Panc1 (cell line): Measurements from ENCODE around the gene STS. TPM values are rescaled to one million over a fixed set of nuclear protein-coding genes. Genes with fewer than 3 reads are reported as not detected.

Source experiments
- ATAC-seq: fragments of 200-7000 bp; cut with Tn5 transposase; 2 replicates; pipeline ENCODE4 v1.9.1; 2020; ENCODE audit warnings: mild to moderate bottlenecking, moderate library complexity
- BruUV-seq: library from RNA; stranded (reverse); fragments of 400-500 nt; replicated peaks from 2 replicates; lab custom pipeline; 2021; lab: Mats Ljungman, UMichigan
- CTCF ChIA-PET: fragments of 300-600 bp; sonication (Branson Sonifier 250); formaldehyde crosslinking; loops from one replicate; lab custom pipeline; 2022; ENCODE audit warnings: antibody characterized with exemption; lab: Charles Lee
- POLR2A ChIA-PET: fragments of 300-600 bp; sonication (Branson Sonifier 250); formaldehyde crosslinking; loops from one replicate; lab custom pipeline; 2022; ENCODE audit warnings: antibody characterized with exemption; lab: Charles Lee
- DNase-seq: peaks from one replicate; pipeline ENCODE4 v3.0.0-alpha.2; 2010; ENCODE audit warnings: low read depth, low spot score
- H3K27ac ChIP-seq: 2 replicates; pipeline ENCODE4 v1.5.1; 2011; ENCODE audit warnings: mild to moderate bottlenecking, low read length, inconsistent platforms
- H3K27me3 ChIP-seq: fragments of 200-500 bp; sonication (Bioruptor generic); 2 replicates; pipeline ENCODE4 v1.6.0; 2014; ENCODE audit warnings: low read length, inconsistent platforms; ENCODE audit not compliant: control insufficient read depth, insufficient read depth
- H3K36me3 ChIP-seq: fragments of 200-500 bp; sonication (Bioruptor generic); 2 replicates; pipeline ENCODE4 v1.5.1; 2014; ENCODE audit warnings: inconsistent platforms, mild to moderate bottlenecking, low read length, moderate library complexity; ENCODE audit not compliant: control insufficient read depth, insufficient read depth
- H3K4me1 ChIP-seq: 2 replicates; pipeline ENCODE4 v1.5.1; 2011; ENCODE audit warnings: inconsistent platforms, mild to moderate bottlenecking, low read length, moderate library complexity; ENCODE audit not compliant: control insufficient read depth, insufficient read depth
- H3K4me3 ChIP-seq, 2 experiments: 2 replicates each; pipeline ENCODE4 v1.5.1; 2011 to 2012; ENCODE audit warnings: low read depth in 2 of 2, low read length in 2 of 2, mild to moderate bottlenecking in 2 of 2, inconsistent platforms in 1 of 2, moderate library complexity in 1 of 2
- H3K9me3 ChIP-seq: fragments of 200-500 bp; sonication (Bioruptor generic); 2 replicates; pipeline ENCODE4 v1.5.1; 2014; ENCODE audit warnings: low read depth, mild to moderate bottlenecking, inconsistent platforms, low read length, moderate library complexity; ENCODE audit not compliant: control insufficient read depth, insufficient read depth
- CTCF ChIP-seq: fragments of 450-650 bp; IDR thresholded peaks from 2 replicates; pipeline ENCODE4 v1.5.1; 2017; ENCODE audit warnings: mild to moderate bottlenecking
- POLR2AphosphoS5 ChIP-seq: IDR thresholded peaks from 2 replicates; pipeline ENCODE4 v1.6.1; 2012; ENCODE audit warnings: mild to moderate bottlenecking, low read depth, low read length, moderate library complexity
- SIN3A ChIP-seq: IDR thresholded peaks from 2 replicates; pipeline ENCODE4 v1.6.1; 2012; ENCODE audit warnings: low read depth, mild to moderate bottlenecking, low read length, moderate library complexity, borderline replicate concordance; ENCODE audit not compliant: insufficient read depth
- TCF7L2 ChIP-seq: IDR thresholded peaks from 2 replicates; pipeline ENCODE4 v1.6.1; 2011; ENCODE audit warnings: mild to moderate bottlenecking, low read depth, low read length, inconsistent platforms
- in situ Hi-C: cut with HindIII; loops from 2 replicates; pipeline ENCODE4 v1.10.0; 2016; ENCODE audit warnings: low sequenced_read_pairs, low pct_unique_long_range_greater_than_20kb
- intact Hi-C: fragments of 100-400 bp; cut with micrococcal nuclease; formaldehyde crosslinking; loops from one replicate; pipeline ENCODE4 v1.10.0; 2022; ENCODE audit not compliant: unreplicated experiment
- microRNA-seq: library from miRNA; unstranded; fragments of <30 nt; microRNA quantifications from one replicate; pipeline ENCODE4 v1.1.0, GENCODE V29; 2020; ENCODE audit not compliant: unreplicated experiment
- total RNA-seq: library from RNA; stranded (reverse); gene quantifications from one replicate; pipeline ENCODE4 v1.2.1, GENCODE V29; 2021; ENCODE audit not compliant: unreplicated experiment
- TF ChIP-seq, protein P1 (sequence below), 2 experiments: IDR thresholded peaks; 2 replicates each; pipeline ENCODE4 v1.6.1; 2011 to 2012; ENCODE audit warnings: low read depth in 2 of 2, control low read depth in 1 of 2, low read length in 1 of 2, mild to moderate bottlenecking in 1 of 2, moderate library complexity in 1 of 2; ENCODE audit not compliant: insufficient read depth in 1 of 2

STS gene
- total RNA-seq, 1 experiment from 2014 or later: 2.0 TPM

- H3K27me3 ChIP-seq: no peaks in the 10 kb centered on the region
- intact Hi-C loops (no loop called here), in situ Hi-C loops (no loop called here)
- BruUV-seq: no TSS peak
- DNase-seq (no peak), ATAC-seq (no peak)
- H3K4me3 ChIP-seq: no peak overlapping the region
- H3K4me1 ChIP-seq: no peaks in the 10 kb centered on the region
- H3K36me3 ChIP-seq: no peaks in the 10 kb centered on the region
- POLR2A ChIA-PET: no interaction called here
- CTCF ChIA-PET: no interaction called here
- H3K27ac ChIP-seq: no peak overlapping the region
- no peaks in the 10 kb centered on the region for H3K9me3 ChIP-seq
- TF ChIP-seq TCF7L2 (no peak), CTCF (no peak), POLR2AphosphoS5 (no peak), SIN3A (no peak)
- TF ChIP-seq, protein P1, sequence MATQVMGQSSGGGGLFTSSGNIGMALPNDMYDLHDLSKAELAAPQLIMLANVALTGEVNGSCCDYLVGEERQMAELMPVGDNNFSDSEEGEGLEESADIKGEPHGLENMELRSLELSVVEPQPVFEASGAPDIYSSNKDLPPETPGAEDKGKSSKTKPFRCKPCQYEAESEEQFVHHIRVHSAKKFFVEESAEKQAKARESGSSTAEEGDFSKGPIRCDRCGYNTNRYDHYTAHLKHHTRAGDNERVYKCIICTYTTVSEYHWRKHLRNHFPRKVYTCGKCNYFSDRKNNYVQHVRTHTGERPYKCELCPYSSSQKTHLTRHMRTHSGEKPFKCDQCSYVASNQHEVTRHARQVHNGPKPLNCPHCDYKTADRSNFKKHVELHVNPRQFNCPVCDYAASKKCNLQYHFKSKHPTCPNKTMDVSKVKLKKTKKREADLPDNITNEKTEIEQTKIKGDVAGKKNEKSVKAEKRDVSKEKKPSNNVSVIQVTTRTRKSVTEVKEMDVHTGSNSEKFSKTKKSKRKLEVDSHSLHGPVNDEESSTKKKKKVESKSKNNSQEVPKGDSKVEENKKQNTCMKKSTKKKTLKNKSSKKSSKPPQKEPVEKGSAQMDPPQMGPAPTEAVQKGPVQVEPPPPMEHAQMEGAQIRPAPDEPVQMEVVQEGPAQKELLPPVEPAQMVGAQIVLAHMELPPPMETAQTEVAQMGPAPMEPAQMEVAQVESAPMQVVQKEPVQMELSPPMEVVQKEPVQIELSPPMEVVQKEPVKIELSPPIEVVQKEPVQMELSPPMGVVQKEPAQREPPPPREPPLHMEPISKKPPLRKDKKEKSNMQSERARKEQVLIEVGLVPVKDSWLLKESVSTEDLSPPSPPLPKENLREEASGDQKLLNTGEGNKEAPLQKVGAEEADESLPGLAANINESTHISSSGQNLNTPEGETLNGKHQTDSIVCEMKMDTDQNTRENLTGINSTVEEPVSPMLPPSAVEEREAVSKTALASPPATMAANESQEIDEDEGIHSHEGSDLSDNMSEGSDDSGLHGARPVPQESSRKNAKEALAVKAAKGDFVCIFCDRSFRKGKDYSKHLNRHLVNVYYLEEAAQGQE (IDR thresholded peaks at IDR 0.05; ENCODE audit: insufficient read depth in 1 of 2, low read depth in 2 of 2, low read length in 1 of 2): no peak
Observed at GRCh38 chrX:7194606-7195005, 47.1 kb downstream of the STS start.

Small RNA genes within 50 kb of the gene (microRNA-seq; reads per million reads assigned to microRNA genes)
- not detected for gene MIR4767

Other genes starting within 250 kb of the STS start
- gene PUDP, start 441 bp downstream of the STS start, total RNA-seq: 14.2 TPM